Neural cell (in vitro differentiated cells): ENCODE measurements around the gene ZSWIM6. TPM values are rescaled to one million over a fixed set of nuclear protein-coding genes. Genes with fewer than 3 reads are reported as not detected.

ENCODE experiments used
- H2AFZ ChIP-seq: fragments of 200-600, 300-800 bp; sonication (generic), shearing (Covaris generic); 2 replicates; pipeline ENCODE4 v1.6.0; 2014; ENCODE audit warnings: low read depth, mild to moderate bottlenecking, antibody characterized with exemption, low read length, moderate library complexity
- H3F3A ChIP-seq: fragments of 200-600 bp; shearing (Covaris generic); 2 replicates; pipeline ENCODE4 v1.6.1; 2016; ENCODE audit warnings: mild to moderate bottlenecking, moderate library complexity, mixed read lengths, antibody characterized with exemption, low read length; ENCODE audit not compliant: insufficient read depth, poor library complexity, severe bottlenecking
- H3K27ac ChIP-seq: fragments of 200-600, 300-800 bp; sonication (generic), shearing (Covaris generic); 2 replicates; pipeline ENCODE4 v1.5.1; 2014; ENCODE audit warnings: mild to moderate bottlenecking, low read length, moderate library complexity
- H3K27me3 ChIP-seq: fragments of 300-800, 200-600 bp; sonication (generic), shearing (Covaris generic); 2 replicates; pipeline ENCODE4 v1.6.0; 2014; ENCODE audit warnings: mild to moderate bottlenecking, low read depth, low read length, moderate library complexity; ENCODE audit not compliant: insufficient read depth
- H3K36me3 ChIP-seq: fragments of 300-800, 200-600 bp; sonication (generic), shearing (Covaris generic); 2 replicates; pipeline ENCODE4 v1.5.1; 2014; ENCODE audit warnings: mild to moderate bottlenecking, antibody characterized with exemption, low read length, moderate library complexity; ENCODE audit not compliant: insufficient read depth
- H3K4me2 ChIP-seq: fragments of 300-800, 200-600 bp; sonication (generic), shearing (Covaris generic); 2 replicates; pipeline ENCODE4 v1.6.0; 2014; ENCODE audit warnings: mild to moderate bottlenecking, low read length
- H3K4me3 ChIP-seq: fragments of 300-800, 200-600 bp; sonication (generic), shearing (Covaris generic); 2 replicates; pipeline ENCODE4 v1.5.1; 2014; ENCODE audit warnings: mild to moderate bottlenecking, low read length, moderate library complexity
- H3K79me2 ChIP-seq: fragments of 200-600 bp; shearing (Covaris generic); replicated peaks from 2 replicates; pipeline ENCODE4 v1.6.0; 2014; ENCODE audit warnings: mild to moderate bottlenecking, low read length, moderate library complexity; ENCODE audit not compliant: insufficient read depth
- H3K9ac ChIP-seq: fragments of 300-800, 200-600 bp; sonication (generic), shearing (Covaris generic); 2 replicates; pipeline ENCODE4 v1.6.1; 2016; ENCODE audit warnings: mild to moderate bottlenecking, low read length, mixed read lengths
- H3K9me2 ChIP-seq: fragments of 200-600 bp; shearing (Covaris generic); 2 replicates; pipeline ENCODE4 v1.6.1; 2016; ENCODE audit warnings: mild to moderate bottlenecking, low read length, mixed read lengths; ENCODE audit not compliant: insufficient read depth
- H3K9me3 ChIP-seq: fragments of 200-600, 300-800 bp; sonication (generic), shearing (Covaris generic); 2 replicates; pipeline ENCODE4 v1.6.1; 2016; ENCODE audit warnings: mild to moderate bottlenecking, mixed run types, low read length, moderate library complexity, mixed read lengths
- H4K20me1 ChIP-seq: fragments of 200-600 bp; shearing (Covaris generic); 2 replicates; pipeline ENCODE4 v1.6.1; 2016; ENCODE audit warnings: mild to moderate bottlenecking, mixed run types; ENCODE audit not compliant: insufficient read depth
- EP300 ChIP-seq: fragments of 450-650 bp; conservative IDR thresholded peaks from 2 replicates; pipeline ENCODE4 v1.6.1; 2014; ENCODE audit warnings: antibody characterized with exemption, mild to moderate bottlenecking, moderate library complexity; ENCODE audit not compliant: poor library complexity, severe bottlenecking
- EZH2 ChIP-seq: fragments of 200-600, 300-800 bp; shearing (Covaris generic), sonication (generic); IDR thresholded peaks from 2 replicates; pipeline ENCODE4 v1.6.1; 2014; ENCODE audit warnings: antibody characterized with exemption, low read length, borderline replicate concordance, mild to moderate bottlenecking; ENCODE audit not compliant: insufficient read depth, poor library complexity, severe bottlenecking
- MXI1 ChIP-seq: fragments of 450-650 bp; conservative IDR thresholded peaks from 2 replicates; pipeline ENCODE4 v1.6.1; 2014; ENCODE audit warnings: antibody characterized with exemption, mild to moderate bottlenecking; ENCODE audit not compliant: poor library complexity, severe bottlenecking
- POLR2AphosphoS5 ChIP-seq: IDR thresholded peaks from 2 replicates; pipeline ENCODE4 v1.6.1; 2012
- RAD21 ChIP-seq: fragments of 450-650 bp; conservative IDR thresholded peaks from 2 replicates; pipeline ENCODE4 v1.6.1; 2014; ENCODE audit warnings: antibody characterized with exemption, mild to moderate bottlenecking, moderate library complexity
- REST ChIP-seq: IDR thresholded peaks from 2 replicates; pipeline ENCODE4 v1.6.1; 2012; ENCODE audit warnings: borderline replicate concordance
- SMC3 ChIP-seq: fragments of 450-650 bp; conservative IDR thresholded peaks from 2 replicates; pipeline ENCODE4 v1.6.1; 2014; ENCODE audit warnings: antibody characterized with exemption, mild to moderate bottlenecking, moderate library complexity; ENCODE audit not compliant: poor library complexity
- TAF1 ChIP-seq: IDR thresholded peaks from 2 replicates; pipeline ENCODE4 v1.6.1; 2012; ENCODE audit warnings: low read depth
- polyA plus RNA-seq: library from polyadenylated mRNA; depleted of rRNA; stranded (reverse); fragments of >200 nt; gene quantifications from 2 replicates; pipeline ENCODE4 v1.2.3, GENCODE V29; 2014
- TF ChIP-seq, protein P1 (sequence below): fragments of 450-650 bp; IDR thresholded peaks from 2 replicates; pipeline ENCODE4 v1.5.1; 2014; ENCODE audit warnings: antibody characterized with exemption, mild to moderate bottlenecking, moderate library complexity; ENCODE audit not compliant: poor library complexity, severe bottlenecking

ZSWIM6 gene
- polyA plus RNA-seq, 1 donor from 2014 or later, result 43.6 TPM

DNA sequence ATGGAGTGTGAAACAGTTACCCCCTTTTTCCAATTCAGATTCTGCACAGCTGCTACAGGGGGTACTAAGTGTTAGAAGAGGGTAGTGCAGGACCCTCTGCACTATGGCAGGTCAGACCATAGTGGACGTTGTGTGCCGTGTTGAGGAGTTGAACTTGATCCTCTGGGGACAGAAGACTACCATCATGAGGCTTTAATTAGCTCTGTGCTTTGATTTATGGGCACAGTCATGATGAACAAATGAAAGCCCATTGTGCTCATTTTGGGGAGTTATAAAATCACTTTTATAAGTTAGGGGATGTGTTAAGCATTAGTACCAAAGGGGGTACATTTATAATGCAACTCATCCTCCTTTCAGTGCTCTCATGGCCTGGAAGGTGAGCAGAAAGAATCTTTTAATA, 62.7 kb downstream of the ZSWIM6 start:
- no peak overlapping the region for H3K4me2 ChIP-seq
- no peak overlapping the region for H3K27ac ChIP-seq
- H3K9me2 ChIP-seq, result no peaks in the 10 kb centered on the region
- H3K9me3 ChIP-seq, result no peaks in the 10 kb centered on the region
- peaks cover 3% of the 10 kb centered on the region for H3F3A ChIP-seq
- no peak overlapping the region for H3K9ac ChIP-seq
- H3K4me3 ChIP-seq, result no peak overlapping the region
- TF ChIP-seq MXI1, result no peak
- no peak for TF ChIP-seq SMC3
- no peak for TF ChIP-seq RAD21
- no peak for TF ChIP-seq REST
- TF ChIP-seq EZH2, result no peak
- no peak overlapping the region for H2AFZ ChIP-seq
- H4K20me1 ChIP-seq, result no peaks in the 10 kb centered on the region
- H3K36me3 ChIP-seq, result peaks cover 8% of the 10 kb centered on the region
- peaks cover 91% of the 10 kb centered on the region for H3K79me2 ChIP-seq
- no peaks in the 10 kb centered on the region for H3K27me3 ChIP-seq

DNA sequence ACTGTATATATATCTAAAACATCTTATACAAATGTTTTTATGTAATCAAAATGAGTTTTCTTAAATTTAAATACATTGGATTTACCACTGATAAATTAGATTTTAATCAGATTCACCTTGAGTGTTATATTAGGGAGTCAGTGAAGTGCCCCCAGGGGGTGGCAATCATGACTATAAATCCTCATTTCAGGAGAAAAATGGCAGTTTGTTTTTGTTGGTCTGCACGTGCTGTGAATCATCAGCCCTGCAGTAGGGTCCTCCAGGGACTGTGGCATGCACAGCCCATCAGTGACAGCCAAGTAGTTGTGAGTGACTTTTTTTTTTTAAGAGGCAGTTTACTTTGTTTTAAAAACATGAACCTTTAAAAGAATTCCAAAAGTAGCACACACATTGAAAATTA, 65.2 kb downstream of the ZSWIM6 start:
- H2AFZ ChIP-seq, result no peak overlapping the region
- no peaks in the 10 kb centered on the region for H3K9me2 ChIP-seq
- no peaks in the 10 kb centered on the region for H3K27me3 ChIP-seq
- H3K9me3 ChIP-seq, result no peaks in the 10 kb centered on the region
- H4K20me1 ChIP-seq, result no peaks in the 10 kb centered on the region
- no peak overlapping the region for H3K9ac ChIP-seq
- no peak overlapping the region for H3K4me2 ChIP-seq
- no peak overlapping the region for H3K27ac ChIP-seq
- H3K79me2 ChIP-seq, result peaks cover 91% of the 10 kb centered on the region
- no peak overlapping the region for H3K4me3 ChIP-seq
- TF ChIP-seq SMC3, result no peak
- no peak for TF ChIP-seq EP300
- no peak for TF ChIP-seq MXI1
- no peak for TF ChIP-seq TAF1
- no peak for TF ChIP-seq REST
- TF ChIP-seq POLR2AphosphoS5, result no peak
- no peak for TF ChIP-seq EZH2
- TF ChIP-seq, protein P1, sequence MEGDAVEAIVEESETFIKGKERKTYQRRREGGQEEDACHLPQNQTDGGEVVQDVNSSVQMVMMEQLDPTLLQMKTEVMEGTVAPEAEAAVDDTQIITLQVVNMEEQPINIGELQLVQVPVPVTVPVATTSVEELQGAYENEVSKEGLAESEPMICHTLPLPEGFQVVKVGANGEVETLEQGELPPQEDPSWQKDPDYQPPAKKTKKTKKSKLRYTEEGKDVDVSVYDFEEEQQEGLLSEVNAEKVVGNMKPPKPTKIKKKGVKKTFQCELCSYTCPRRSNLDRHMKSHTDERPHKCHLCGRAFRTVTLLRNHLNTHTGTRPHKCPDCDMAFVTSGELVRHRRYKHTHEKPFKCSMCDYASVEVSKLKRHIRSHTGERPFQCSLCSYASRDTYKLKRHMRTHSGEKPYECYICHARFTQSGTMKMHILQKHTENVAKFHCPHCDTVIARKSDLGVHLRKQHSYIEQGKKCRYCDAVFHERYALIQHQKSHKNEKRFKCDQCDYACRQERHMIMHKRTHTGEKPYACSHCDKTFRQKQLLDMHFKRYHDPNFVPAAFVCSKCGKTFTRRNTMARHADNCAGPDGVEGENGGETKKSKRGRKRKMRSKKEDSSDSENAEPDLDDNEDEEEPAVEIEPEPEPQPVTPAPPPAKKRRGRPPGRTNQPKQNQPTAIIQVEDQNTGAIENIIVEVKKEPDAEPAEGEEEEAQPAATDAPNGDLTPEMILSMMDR, result no peak
- TF ChIP-seq RAD21, result no peak
- H3F3A ChIP-seq, result no peaks in the 10 kb centered on the region
- H3K36me3 ChIP-seq, result no peaks in the 10 kb centered on the region
